ENCODE results near the gene OOSP2. TPM values are rescaled to one million over a fixed set of nuclear protein-coding genes. Genes with fewer than 3 reads are reported as not detected.

Gene OOSP2, protein sequence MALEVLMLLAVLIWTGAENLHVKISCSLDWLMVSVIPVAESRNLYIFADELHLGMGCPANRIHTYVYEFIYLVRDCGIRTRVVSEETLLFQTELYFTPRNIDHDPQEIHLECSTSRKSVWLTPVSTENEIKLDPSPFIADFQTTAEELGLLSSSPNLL
- total RNA-seq, result not detected

DNA sequence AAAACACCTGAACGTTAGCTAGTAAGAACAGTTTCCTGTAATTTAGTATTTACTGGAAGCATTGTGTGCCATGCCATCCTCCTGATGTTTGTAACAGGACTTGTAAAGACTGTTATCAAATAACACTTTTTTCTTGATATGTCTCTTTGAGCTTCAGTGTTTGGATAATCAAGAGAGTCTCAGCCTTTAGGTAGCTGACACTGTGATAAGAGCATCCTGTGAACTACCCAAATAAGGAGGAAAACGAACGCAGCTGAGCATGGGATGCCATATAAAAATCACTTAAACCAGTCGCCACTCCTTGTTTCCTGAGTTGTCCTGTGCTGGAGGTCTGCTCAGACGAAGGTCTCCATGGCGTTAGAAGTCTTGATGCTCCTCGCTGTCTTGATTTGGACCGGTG, at the start of gene OOSP2:
Gene OOSP2 (plus strand): TSS at position 301 of the 400 bp plus-strand sequence. CDS start 51 bp downstream, at position 352.
- intact Hi-C loops (cut with micrococcal nuclease), result no loop called here
- Mint-ChIP-seq H3K27me3 (no peaks in the 10 kb centered on the region), H3K27ac (no peak within 1 kb of the TSS)

GRCh38 chr11:59990421-59990820, 49.8 kb upstream of the OOSP2 start:
- H3K4me3 Mint-ChIP-seq, result no peak overlapping the region
- H3K4me1 Mint-ChIP-seq (ENCODE audit: low read depth), result no peaks in the 10 kb centered on the region
- peaks cover 8% of the 10 kb centered on the region for H3K27me3 Mint-ChIP-seq
- CTCF ChIA-PET, result no interaction called here
- no peak for TF ChIP-seq CTCF (IDR thresholded peaks at IDR 0.05)
- intact Hi-C loops (cut with micrococcal nuclease), result no loop called here
- peaks cover 8% of the 10 kb centered on the region for H3K9me3 Mint-ChIP-seq
- POLR2A ChIA-PET, result no interaction called here
- no peak overlapping the region for H3K27ac Mint-ChIP-seq
- DNase-seq, result no peak
- H3K36me3 Mint-ChIP-seq (ENCODE audit: low read depth), result no peaks in the 10 kb centered on the region
- no peak for ATAC-seq

More for the DNA sequence above, at the start of gene OOSP2:
- Mint-ChIP-seq H3K4me1 (ENCODE audit: low read depth) (no peaks in the 10 kb centered on the region), H3K36me3 (ENCODE audit: low read depth) (no peaks in the 10 kb centered on the region), H3K9me3 (no peaks in the 10 kb centered on the region), H3K4me3 (no peak within 1 kb of the TSS)
- DNase-seq, result no peak
- no peak for TF ChIP-seq CTCF (IDR thresholded peaks at IDR 0.05)
- ChIA-PET POLR2A (no interaction called here), CTCF (no interaction called here)
- no peak for ATAC-seq

- intact Hi-C loops (cut with micrococcal nuclease), result no loop called here
- ChIA-PET POLR2A (no interaction called here), CTCF (no interaction called here)
- no peak for TF ChIP-seq CTCF (IDR thresholded peaks at IDR 0.05)
- Mint-ChIP-seq H3K27ac (no peak overlapping the region), H3K4me1 (ENCODE audit: low read depth) (no peaks in the 10 kb centered on the region), H3K4me3 (no peak overlapping the region), H3K36me3 (ENCODE audit: low read depth) (no peaks in the 10 kb centered on the region), H3K27me3 (peaks cover 8% of the 10 kb centered on the region), H3K9me3 (peaks cover 8% of the 10 kb centered on the region)
- DNase-seq, result no peak
- ATAC-seq, result no peak
These were observed 47.8 kb upstream of the OOSP2 start for GRCh38 chr11:59992425-59992824.

DNA sequence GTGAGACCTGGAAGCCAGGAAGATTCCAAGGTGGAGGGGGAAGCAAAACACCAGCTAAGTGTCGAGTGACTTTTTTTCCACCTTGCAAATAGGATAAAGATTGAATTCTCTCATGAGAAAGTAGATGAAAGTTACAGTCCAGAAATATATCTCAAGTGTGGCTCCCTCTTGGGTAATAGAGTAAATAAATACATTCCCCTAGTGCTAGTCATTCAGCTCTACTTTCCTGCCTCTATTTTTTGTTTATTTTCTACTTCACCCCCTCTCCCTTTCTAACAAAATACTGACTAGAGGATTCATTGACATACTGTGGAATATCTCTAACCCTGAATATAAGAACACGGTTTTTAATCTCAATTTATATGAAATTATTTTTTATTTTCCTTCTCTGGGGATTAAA, 42.4 kb upstream of the OOSP2 start:
- no peak for ATAC-seq
- Mint-ChIP-seq H3K4me3 (no peak overlapping the region), H3K4me1 (ENCODE audit: low read depth) (no peaks in the 10 kb centered on the region), H3K27ac (no peak overlapping the region), H3K9me3 (no peaks in the 10 kb centered on the region), H3K27me3 (peaks cover 16% of the 10 kb centered on the region), H3K36me3 (ENCODE audit: low read depth) (no peaks in the 10 kb centered on the region)
- POLR2A ChIA-PET, result no interaction called here
- no peak for TF ChIP-seq CTCF (IDR thresholded peaks at IDR 0.05)
- CTCF ChIA-PET, result no interaction called here
- intact Hi-C loops (cut with micrococcal nuclease), result no loop called here
- DNase-seq, result no peak

DNA sequence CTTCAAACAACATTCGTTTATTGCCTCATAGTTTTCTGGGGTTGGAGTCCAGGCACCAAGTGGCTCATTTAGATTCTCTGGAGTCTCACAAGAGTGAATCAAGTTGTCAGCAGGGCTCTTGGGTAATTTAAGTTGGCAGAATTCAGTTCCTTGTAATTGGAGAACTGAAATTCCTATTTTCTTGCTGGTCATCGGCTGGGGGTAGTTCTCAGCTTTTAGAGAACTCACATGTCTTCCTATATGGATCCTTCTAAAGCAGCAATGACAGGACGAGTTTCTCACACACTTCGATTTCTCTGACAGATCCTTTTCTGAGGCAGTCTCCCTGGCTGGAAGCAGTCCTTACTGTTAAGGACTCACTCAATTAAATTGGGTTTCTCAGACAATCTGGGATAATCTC, 40.5 kb upstream of the OOSP2 start:
- ATAC-seq (no peak), DNase-seq (no peak)
- no peak for TF ChIP-seq CTCF (IDR thresholded peaks at IDR 0.05)
- no peak overlapping the region for H3K4me3 Mint-ChIP-seq
- no peaks in the 10 kb centered on the region for H3K9me3 Mint-ChIP-seq
- no peaks in the 10 kb centered on the region for H3K36me3 Mint-ChIP-seq (ENCODE audit: low read depth)
- H3K4me1 Mint-ChIP-seq (ENCODE audit: low read depth), result no peaks in the 10 kb centered on the region
- ChIA-PET POLR2A (no interaction called here), CTCF (no interaction called here)
- peaks cover 12% of the 10 kb centered on the region for H3K27me3 Mint-ChIP-seq
- intact Hi-C loops (cut with micrococcal nuclease), result no loop called here
- no peak overlapping the region for H3K27ac Mint-ChIP-seq

All from activated CD8-positive, alpha-beta T cell treated with anti-CD3 and anti-CD28 coated beads for 36 hours (primary cell).